ENCODE data around the gene ZNF865.

DNA sequence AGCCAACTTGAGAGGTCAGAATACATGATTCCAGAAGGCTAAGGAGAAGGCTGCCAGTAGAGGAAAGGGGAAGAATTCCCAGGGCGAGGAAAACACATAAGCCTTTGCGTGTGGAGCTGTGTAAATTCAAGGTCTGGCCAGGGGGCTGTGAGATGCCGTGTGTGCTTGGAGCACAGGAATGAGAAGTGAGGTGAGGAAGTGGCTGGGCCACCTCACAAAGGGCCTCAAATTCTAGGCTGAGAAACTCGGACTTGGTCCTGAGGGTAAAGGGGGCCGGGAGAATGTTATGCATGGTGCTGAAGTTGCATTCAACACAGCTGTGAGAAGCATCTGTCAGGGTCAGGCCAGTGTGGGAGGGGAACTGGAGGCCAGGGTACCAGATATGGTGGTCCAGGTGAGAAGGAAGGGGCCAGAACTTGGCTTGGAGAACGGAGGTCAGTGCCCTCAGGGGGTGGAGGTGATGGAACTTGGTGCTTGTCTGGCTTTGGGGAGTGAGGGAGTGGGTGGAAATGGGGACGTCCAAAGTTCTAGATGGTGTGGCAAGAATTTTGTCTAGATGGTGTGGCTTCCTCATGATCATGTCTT, 30.5 kb downstream of the ZNF865 start:
- TF ChIP-seq, protein P1, sequence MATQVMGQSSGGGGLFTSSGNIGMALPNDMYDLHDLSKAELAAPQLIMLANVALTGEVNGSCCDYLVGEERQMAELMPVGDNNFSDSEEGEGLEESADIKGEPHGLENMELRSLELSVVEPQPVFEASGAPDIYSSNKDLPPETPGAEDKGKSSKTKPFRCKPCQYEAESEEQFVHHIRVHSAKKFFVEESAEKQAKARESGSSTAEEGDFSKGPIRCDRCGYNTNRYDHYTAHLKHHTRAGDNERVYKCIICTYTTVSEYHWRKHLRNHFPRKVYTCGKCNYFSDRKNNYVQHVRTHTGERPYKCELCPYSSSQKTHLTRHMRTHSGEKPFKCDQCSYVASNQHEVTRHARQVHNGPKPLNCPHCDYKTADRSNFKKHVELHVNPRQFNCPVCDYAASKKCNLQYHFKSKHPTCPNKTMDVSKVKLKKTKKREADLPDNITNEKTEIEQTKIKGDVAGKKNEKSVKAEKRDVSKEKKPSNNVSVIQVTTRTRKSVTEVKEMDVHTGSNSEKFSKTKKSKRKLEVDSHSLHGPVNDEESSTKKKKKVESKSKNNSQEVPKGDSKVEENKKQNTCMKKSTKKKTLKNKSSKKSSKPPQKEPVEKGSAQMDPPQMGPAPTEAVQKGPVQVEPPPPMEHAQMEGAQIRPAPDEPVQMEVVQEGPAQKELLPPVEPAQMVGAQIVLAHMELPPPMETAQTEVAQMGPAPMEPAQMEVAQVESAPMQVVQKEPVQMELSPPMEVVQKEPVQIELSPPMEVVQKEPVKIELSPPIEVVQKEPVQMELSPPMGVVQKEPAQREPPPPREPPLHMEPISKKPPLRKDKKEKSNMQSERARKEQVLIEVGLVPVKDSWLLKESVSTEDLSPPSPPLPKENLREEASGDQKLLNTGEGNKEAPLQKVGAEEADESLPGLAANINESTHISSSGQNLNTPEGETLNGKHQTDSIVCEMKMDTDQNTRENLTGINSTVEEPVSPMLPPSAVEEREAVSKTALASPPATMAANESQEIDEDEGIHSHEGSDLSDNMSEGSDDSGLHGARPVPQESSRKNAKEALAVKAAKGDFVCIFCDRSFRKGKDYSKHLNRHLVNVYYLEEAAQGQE (IDR thresholded peaks at IDR 0.05; ENCODE audit: borderline replicate concordance) = no peak
- TF ChIP-seq, protein P2, sequence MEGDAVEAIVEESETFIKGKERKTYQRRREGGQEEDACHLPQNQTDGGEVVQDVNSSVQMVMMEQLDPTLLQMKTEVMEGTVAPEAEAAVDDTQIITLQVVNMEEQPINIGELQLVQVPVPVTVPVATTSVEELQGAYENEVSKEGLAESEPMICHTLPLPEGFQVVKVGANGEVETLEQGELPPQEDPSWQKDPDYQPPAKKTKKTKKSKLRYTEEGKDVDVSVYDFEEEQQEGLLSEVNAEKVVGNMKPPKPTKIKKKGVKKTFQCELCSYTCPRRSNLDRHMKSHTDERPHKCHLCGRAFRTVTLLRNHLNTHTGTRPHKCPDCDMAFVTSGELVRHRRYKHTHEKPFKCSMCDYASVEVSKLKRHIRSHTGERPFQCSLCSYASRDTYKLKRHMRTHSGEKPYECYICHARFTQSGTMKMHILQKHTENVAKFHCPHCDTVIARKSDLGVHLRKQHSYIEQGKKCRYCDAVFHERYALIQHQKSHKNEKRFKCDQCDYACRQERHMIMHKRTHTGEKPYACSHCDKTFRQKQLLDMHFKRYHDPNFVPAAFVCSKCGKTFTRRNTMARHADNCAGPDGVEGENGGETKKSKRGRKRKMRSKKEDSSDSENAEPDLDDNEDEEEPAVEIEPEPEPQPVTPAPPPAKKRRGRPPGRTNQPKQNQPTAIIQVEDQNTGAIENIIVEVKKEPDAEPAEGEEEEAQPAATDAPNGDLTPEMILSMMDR (IDR thresholded peaks at IDR 0.05; ENCODE audit: poor library complexity, severe bottlenecking) = no peak
- TF ChIP-seq POLR2AphosphoS5 (IDR thresholded peaks at IDR 0.05) = no peak
